SW 1271 (cell line): ENCODE data around the gene BEST1.
A peak's percentile ranks its signal among the peaks of the same experiment; 100 is the strongest.
"Not testable (repeated sequence)": the region's sequence is repeated elsewhere in the genome, so short reads cannot be mapped to it uniquely, and the experiment has no call there.

Experiments used
- DNase-seq, 2 experiments: peaks; one replicate each; lab custom pipeline; 2025; lab: John Stamatoyannopoulos, UW

Gene BEST1

GRCh38 chr11:61949169-61950034 lies 749 bp upstream of the BEST1 start:
- DNase-seq: peak in 1 of 2 experiments; percentile 11

GRCh38 chr11:61951484-61952135 lies 1.5 kb downstream of the BEST1 start:
- DNase-seq: no peak

- no peak for DNase-seq
Observed at GRCh38 chr11:61952882-61953281, 2.7 kb downstream of the BEST1 start.

GRCh38 chr11:61953632-61954031 lies 3.5 kb downstream of the BEST1 start:
- DNase-seq: not testable (repeated sequence)

GRCh38 chr11:61954106-61954850 lies 4.1 kb downstream of the BEST1 start:
- DNase-seq: no peak

- no peak for DNase-seq
Observed at GRCh38 chr11:61954851-61955421, 4.8 kb downstream of the BEST1 start.

GRCh38 chr11:61955422-61956135 lies 5.4 kb downstream of the BEST1 start:
- no peak for DNase-seq

GRCh38 chr11:61956191-61957020 lies 6.3 kb downstream of the BEST1 start:
- no peak for DNase-seq

GRCh38 chr11:61957021-61957770 lies 7.0 kb downstream of the BEST1 start:
- DNase-seq: no peak

GRCh38 chr11:61958590-61958989 lies 8.4 kb downstream of the BEST1 start:
- DNase-seq: no peak

GRCh38 chr11:61959114-61959513 lies 9.0 kb downstream of the BEST1 start:
- DNase-seq: no peak

- no peak for DNase-seq
Observed at GRCh38 chr11:61959678-61960077, 9.5 kb downstream of the BEST1 start.

- DNase-seq: no peak
Observed at GRCh38 chr11:61960532-61960931, 10.4 kb downstream of the BEST1 start.

GRCh38 chr11:61961570-61962212 lies 11.5 kb downstream of the BEST1 start:
- no peak for DNase-seq

- DNase-seq: no peak
Observed at GRCh38 chr11:61962213-61963015, 12.3 kb downstream of the BEST1 start.

GRCh38 chr11:61963016-61963281 lies 12.8 kb downstream of the BEST1 start:
- no peak for DNase-seq

GRCh38 chr11:61963282-61964057 lies 13.3 kb downstream of the BEST1 start:
- no peak for DNase-seq

GRCh38 chr11:61964058-61964665 lies 14.0 kb downstream of the BEST1 start:
- DNase-seq: no peak
